Eye (tissue), 1 donor: ENCODE results near the gene TECR.

ENCODE experiments used
- DNase-seq: peaks from one replicate; pipeline ENCODE4 v3.0.0-alpha.2; 2015

The TECR gene

DNA sequence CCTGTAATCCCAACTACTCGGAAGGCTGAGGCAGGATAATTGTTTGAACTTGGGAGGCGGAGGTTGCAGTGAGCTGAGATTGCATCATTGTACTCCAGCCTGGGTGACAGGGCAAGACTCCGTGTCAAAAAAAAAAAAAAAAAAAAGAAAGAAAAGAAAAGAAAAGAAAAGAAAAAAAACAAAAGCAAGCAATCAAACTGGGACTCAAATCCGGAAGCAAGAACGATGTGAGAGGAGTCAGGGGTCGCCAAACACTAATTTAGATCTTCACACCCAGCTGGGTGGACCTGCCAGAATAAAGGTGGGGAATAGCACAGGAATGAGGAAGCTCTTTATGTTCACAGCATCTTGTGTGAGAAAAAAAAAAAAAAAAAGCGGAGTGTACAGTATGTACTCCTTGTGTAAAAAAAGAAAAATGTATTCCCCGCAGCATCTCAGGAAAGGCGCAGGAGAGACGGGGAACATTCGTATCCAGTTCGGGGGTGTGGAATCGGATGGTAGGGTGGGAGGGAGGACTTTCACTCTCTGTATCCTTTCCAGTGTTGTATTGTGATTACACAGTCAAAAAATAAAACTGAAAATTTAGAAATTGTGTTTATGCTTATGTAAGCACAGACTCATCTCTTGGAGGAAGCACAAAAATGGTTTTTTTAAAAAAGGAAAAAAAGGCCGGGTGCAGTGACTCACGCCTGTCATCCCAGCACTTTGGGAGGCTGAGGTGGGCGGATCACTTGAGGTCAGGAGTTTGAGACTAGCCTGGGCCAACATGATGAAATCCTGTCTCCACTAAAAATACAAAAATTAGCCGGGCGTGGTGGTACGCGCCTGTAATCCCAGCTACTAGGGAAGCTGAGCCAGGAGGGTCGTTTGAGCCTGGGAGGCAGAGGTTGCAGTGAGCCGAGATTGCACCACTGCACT lies 18.8 kb upstream of the TECR start:
- DNase-seq: no peak

- no peak for DNase-seq
Observed at GRCh38 chr19:14511229-14511593, 18.2 kb upstream of the TECR start.

DNA sequence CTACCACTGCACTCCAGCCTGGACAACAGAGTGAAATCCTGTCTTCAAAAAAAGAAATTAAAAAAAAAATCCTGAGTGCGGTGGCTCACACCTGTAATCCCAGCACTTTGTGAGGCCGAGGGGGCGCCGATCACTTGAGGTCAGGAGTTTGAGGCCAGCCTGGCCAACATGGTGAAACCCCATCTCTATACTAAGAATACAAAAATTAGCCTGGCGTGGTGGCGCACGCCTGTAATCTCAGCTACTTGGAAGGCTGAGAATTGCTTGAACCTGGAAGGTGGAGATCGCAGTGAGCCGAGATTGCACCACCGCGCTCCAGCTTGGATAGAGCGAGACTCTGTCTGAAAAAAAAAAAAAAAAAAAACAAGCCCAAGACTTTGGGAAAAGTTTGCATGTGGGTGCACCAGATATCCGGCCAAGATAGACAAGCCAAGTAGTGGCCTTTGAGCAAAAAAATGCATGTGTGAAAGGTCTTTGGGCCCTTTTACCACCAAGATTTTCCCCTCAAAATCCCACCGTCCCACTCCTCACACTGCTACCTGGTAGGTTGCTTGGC lies 16.9 kb upstream of the TECR start:
- DNase-seq: no peak

DNA sequence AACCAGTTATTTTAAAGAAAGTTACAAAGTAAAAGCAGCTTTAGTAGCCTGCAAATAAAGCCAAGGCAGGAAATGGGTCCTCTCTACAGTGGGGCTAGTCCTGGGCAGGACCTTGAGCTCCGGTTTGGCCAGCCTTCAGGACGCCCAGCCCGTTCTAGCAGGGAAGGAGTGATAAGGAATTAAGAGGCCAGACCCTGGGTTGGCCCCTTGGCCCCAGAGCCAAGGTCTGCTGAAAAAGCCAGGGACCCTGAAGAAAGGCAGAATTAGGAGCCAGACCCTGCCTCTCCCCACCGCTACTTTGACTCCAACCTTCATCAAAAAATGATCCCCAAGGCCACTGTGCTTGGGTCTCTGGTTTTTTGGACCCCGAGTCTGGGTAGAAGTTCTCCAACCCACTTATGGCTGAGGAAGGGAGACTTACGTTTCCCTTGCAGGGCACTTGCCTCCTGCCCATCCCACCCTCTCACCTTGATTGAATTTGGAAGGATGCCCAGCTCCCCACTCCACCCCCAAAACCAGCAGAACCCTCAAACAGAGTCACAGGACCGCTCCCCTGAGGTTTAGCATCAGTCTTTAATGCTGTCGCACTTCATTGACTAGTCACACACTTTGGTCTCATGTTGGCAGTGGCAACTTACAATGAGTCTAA lies 15.1 kb upstream of the TECR start:
- DNase-seq: no peak

GRCh38 chr19:14515501-14516047 lies 13.8 kb upstream of the TECR start:
- no peak for DNase-seq

- DNase-seq: no peak
Observed at GRCh38 chr19:14516048-14516534, 13.3 kb upstream of the TECR start.

- DNase-seq: no peak
Observed at GRCh38 chr19:14516746-14517438, 12.5 kb upstream of the TECR start.

DNA sequence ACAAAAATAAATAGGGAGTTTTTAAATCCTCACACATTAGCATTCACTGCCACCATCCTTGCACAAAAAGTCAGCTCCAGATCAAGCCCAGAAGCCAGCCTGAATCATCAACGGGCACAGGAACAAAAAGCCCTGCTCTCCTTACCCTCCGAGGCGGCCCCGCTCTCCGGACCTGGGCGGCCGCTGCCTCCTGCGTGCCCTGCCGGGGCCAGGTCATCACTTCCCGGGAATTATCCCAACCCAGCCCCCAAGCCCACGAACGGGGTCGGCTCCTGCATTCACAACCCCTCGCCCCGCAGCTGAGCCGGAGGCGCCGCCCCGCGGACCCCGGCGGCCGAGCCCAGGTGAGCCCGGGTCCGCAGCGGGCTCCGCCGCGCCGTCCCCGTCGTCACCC lies 12.0 kb upstream of the TECR start:
- DNase-seq: peak; percentile 19

- DNase-seq: no peak
Observed at GRCh38 chr19:14517840-14518505, 11.4 kb upstream of the TECR start, which contains the start of gene DNAJB1. Gene DNAJB1, minus strand, starts transcription at chr19:14518397. Its CDS starts 48 bp downstream, at chr19:14518349.

- DNase-seq: no peak
Observed at GRCh38 chr19:14519245-14519859, 10.0 kb upstream of the TECR start.

GRCh38 chr19:14519860-14520407 lies 9.5 kb upstream of the TECR start:
- no peak for DNase-seq

GRCh38 chr19:14520543-14520942 lies 8.9 kb upstream of the TECR start:
- DNase-seq: no peak

DNA sequence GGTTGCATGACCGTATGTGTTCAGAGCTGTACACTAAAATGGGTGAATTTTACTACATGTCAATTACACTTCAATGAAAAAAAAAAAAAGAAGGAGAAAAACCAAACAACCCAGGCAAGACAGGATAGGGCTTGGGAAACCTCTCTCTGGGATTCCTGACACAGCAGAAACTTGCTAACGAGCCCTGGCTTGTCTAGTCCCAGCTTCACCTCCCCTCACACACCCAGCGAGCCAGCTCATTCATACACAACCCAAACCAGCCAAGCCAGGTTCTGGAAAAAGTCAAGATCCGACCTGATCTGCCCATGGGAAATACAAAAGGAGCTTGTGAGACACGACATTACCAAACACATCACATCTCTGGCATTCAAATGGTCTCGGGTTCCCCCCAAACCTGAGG lies 3.7 kb upstream of the TECR start:
- no peak for DNase-seq

DNA sequence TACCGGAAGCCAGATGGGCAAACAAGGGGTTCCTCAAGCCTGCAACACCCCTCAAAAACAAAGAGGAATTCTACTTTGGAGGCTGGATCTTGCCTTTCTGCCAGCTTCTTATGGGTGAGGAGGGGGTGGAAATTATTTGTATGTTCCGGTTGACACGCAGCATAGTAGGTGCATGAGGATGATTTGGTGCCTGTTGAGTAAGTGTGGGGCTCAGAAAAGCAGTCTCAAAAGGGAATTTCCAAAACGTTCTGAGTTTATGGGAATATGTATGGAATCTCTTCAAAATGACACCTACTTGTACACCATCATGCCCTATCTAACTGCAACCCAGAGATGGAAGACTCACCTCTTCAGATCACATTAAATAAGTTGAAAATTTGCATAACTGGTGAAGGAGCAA lies 3.0 kb upstream of the TECR start:
- no peak for DNase-seq

DNA sequence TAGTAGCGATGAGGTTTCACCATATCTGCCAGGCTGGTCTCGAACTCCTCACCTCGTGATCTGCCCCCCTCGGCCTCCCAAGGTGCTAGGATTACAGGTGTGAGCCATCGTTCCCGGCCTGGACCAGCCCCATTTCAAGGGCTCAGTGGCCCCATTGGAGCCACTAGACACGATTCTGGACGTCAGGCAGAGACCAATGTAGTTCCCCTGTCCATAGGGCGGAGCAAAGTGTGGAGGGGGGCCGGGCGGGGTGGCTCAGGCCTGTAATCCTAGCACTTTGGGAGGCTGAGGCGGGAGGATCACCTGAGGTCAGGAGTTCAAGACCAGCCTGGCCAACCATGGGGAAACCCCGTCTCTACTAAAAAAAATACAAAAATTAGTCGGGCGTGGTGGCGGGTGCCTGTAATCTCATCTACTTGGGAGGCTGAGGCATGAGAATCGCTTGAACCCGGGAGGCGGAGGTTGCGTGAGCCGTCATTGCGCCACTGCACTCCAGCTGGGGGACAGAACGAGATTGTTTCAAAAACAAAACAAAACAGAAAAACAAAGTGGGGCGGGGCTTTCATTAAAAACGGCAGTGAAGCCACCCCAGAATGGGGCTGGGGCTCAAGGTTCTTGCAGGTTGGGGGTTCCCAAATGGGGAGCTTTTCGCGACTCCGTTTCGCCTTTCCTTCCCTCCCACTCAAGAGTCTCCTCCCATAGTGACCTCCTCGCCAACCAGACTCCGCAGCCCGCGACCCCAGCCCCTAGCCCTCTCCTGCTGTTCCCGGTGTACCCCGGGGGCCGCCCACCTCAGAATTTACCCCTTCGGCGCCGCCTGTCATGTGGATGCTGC lies 758 bp upstream of the TECR start:
- no peak for DNase-seq

GRCh38 chr19:14530005-14530348 lies 583 bp downstream of the TECR start:
- DNase-seq: no peak

- no peak for DNase-seq
Observed at GRCh38 chr19:14530506-14530905, 1.1 kb downstream of the TECR start.

DNA sequence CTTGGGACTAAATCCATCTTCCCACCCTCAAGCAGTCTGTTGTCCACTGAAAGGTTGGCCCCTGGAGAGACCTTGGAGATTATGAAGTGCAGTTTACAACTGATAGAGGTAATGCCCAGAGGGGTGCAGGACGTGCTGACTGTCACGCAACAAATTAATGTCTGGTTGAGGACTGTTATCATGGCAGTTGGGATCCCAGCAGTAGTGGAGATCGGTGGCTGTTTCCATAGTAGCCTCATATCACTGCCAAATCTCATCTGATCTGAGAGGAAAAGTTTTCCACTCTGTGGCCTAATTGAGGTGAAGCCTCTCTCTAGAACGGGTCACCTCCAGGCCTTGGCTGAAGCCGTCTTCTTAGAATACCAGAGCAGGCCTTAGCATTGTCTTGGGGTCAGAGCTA lies 4.1 kb downstream of the TECR start:
- peak; percentile 62 for DNase-seq

GRCh38 chr19:14536926-14537692 lies 7.7 kb downstream of the TECR start:
- DNase-seq: peak; percentile 68
